Suprapubic skin (tissue), 4 donors: ENCODE results near the gene USP36. TPM values are rescaled to one million over a fixed set of nuclear protein-coding genes. Genes with fewer than 3 reads are reported as not detected.

ENCODE experiments used
- DNase-seq, 2 donors: peaks; one replicate each; pipeline ENCODE4 v3.0.0-alpha.2; 2019; ENCODE audit warnings: low spot score in 2 of 2
- H3K27ac ChIP-seq: fragments of 200-600 bp; sonication (generic); one replicate; pipeline ENCODE4 v1.5.1; 2019
- H3K27me3 ChIP-seq: fragments of 200-600 bp; sonication (generic); one replicate; pipeline ENCODE4 v1.5.1; 2019
- H3K36me3 ChIP-seq: fragments of 200-600 bp; sonication (generic); one replicate; pipeline ENCODE4 v1.5.1; 2019
- H3K4me1 ChIP-seq: fragments of 200-600 bp; sonication (generic); one replicate; pipeline ENCODE4 v1.5.1; 2019
- H3K4me3 ChIP-seq: fragments of 200-600 bp; sonication (generic); one replicate; pipeline ENCODE4 v1.5.1; 2019; ENCODE audit warnings: mild to moderate bottlenecking
- H3K9me3 ChIP-seq: fragments of 200-600 bp; sonication (generic); one replicate; pipeline ENCODE4 v1.5.1; 2019
- EP300 ChIP-seq: sonication (generic); formaldehyde crosslinking; IDR thresholded peaks from one replicate; pipeline ENCODE4 v1.6.1; 2017; ENCODE audit warnings: antibody characterized with exemption
- POLR2A ChIP-seq, 2 donors: fragments of 450-650 bp; IDR thresholded peaks; one replicate each; pipeline ENCODE4 v1.6.1; 2017; ENCODE audit warnings: antibody characterized with exemption in 2 of 2, mild to moderate bottlenecking in 2 of 2, moderate library complexity in 2 of 2
- POLR2AphosphoS5 ChIP-seq, 3 donors: sonication (generic); formaldehyde crosslinking; IDR thresholded peaks; one replicate each; pipeline ENCODE4 v1.6.1; 2017; ENCODE audit warnings: antibody characterized with exemption in 3 of 3
- WGBS: methylation state at CpG from one replicate; pipeline ENCODE4 v1.1.5; 2018; 5-methylcytosine and 5-hydroxymethylcytosine counted together
- total RNA-seq, 4 donors: library from RNA; depleted of rRNA; stranded (reverse); fragments of >200 nt; gene quantifications; one replicate each; pipeline ENCODE4 v1.1.0, GENCODE V29; 2016
- TF ChIP-seq, protein P1 (sequence below), 2 donors: fragments of 200-600 bp in 1 of 2; fragments of 450-650 bp in 1 of 2; sonication (generic) in 1 of 2; IDR thresholded peaks; one replicate each; pipeline ENCODE4 v1.5.1; 2016 to 2019; ENCODE audit warnings: antibody characterized with exemption in 2 of 2, mild to moderate bottlenecking in 1 of 2, moderate library complexity in 1 of 2

The USP36 gene
- total RNA-seq, 4 donors from 2014 or later = 60.1 to 118 (median 74.4) TPM

DNA sequence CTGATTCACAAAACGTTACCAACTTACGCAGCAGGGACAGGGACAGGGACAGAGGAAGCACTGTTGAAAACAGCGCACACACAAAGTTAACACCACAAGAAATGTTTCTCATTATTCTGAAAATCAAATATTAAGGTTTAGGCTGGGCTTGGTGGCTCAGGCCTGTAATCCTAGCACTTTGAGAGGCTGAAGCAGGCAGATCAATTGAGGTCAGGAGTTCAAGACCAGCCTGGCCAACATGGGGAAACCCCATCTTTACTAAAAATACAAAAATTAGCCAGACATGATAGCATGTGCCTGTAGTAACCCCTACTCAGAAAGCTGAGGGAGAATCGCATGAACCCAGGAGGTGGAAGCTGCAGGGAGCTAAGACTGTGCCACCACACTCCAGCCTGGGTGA is 62.7 kb downstream of the USP36 start:
- Histone ChIP-seq H3K4me1 (peaks cover 46% of the 10 kb centered on the region), H3K27ac (no peak overlapping the region)

DNA sequence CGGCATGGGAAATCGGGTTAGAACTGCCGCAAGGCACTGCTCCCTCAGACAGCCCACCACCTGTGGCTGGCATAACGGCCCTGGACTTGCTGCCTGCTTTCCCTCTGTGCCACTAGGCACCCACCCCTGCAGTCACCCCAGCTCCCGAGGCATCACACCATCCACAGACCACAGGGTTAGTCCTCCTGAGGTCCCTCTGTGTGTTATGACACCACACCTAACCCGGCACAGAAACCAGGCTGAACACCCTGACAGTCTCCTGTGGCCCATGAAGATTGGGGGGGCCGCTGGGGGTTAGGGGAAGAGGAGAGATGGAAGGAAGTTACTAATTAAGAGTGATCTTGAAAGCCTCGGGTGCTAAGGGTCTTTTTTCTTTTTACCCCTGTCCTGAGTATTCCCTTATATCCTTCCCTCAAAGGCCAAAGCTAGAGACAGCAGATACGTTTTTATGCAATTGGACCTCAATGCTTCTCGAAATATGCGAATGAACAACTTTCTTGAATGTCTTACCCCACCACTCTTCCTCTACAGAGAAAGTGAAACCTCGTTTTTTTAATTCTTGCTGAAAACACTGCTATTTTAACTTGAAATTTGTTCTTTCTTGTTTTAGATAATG is 65.5 kb downstream of the USP36 start:
- Histone ChIP-seq H3K4me1 (peaks cover 39% of the 10 kb centered on the region), H3K36me3 (no peaks in the 10 kb centered on the region), H3K27ac (peak overlapping the region; percentile 26), H3K4me3 (peak overlapping the region; percentile 0), H3K9me3 (no peaks in the 10 kb centered on the region), H3K27me3 (no peaks in the 10 kb centered on the region)
- DNase-seq = peak in 1 of 2 donors; percentile 52
- TF ChIP-seq EP300 = no peak
- no peak for TF ChIP-seq POLR2A (IDR thresholded peaks at IDR 0.05)
- TF ChIP-seq, protein P1, sequence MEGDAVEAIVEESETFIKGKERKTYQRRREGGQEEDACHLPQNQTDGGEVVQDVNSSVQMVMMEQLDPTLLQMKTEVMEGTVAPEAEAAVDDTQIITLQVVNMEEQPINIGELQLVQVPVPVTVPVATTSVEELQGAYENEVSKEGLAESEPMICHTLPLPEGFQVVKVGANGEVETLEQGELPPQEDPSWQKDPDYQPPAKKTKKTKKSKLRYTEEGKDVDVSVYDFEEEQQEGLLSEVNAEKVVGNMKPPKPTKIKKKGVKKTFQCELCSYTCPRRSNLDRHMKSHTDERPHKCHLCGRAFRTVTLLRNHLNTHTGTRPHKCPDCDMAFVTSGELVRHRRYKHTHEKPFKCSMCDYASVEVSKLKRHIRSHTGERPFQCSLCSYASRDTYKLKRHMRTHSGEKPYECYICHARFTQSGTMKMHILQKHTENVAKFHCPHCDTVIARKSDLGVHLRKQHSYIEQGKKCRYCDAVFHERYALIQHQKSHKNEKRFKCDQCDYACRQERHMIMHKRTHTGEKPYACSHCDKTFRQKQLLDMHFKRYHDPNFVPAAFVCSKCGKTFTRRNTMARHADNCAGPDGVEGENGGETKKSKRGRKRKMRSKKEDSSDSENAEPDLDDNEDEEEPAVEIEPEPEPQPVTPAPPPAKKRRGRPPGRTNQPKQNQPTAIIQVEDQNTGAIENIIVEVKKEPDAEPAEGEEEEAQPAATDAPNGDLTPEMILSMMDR (IDR thresholded peaks at IDR 0.05) = no peak
- TF ChIP-seq POLR2AphosphoS5 (IDR thresholded peaks at IDR 0.05) = no peak
- 58% methylated on average over 12 of the region's 12 CpGs for WGBS

More for the DNA sequence above, 62.7 kb downstream of the USP36 start:
- no peaks in the 10 kb centered on the region for H3K9me3 ChIP-seq
- DNase-seq = no peak
- H3K27me3 ChIP-seq = no peaks in the 10 kb centered on the region
- TF ChIP-seq POLR2A (IDR thresholded peaks at IDR 0.05) = no peak
- TF ChIP-seq, protein P1 (IDR thresholded peaks at IDR 0.05) = no peak
- no peak for TF ChIP-seq POLR2AphosphoS5 (IDR thresholded peaks at IDR 0.05)
- no peak for TF ChIP-seq EP300
- H3K4me3 ChIP-seq = no peak overlapping the region
- WGBS = 87% methylated on average over 4 of the region's 4 CpGs
- H3K36me3 ChIP-seq = no peaks in the 10 kb centered on the region

DNA sequence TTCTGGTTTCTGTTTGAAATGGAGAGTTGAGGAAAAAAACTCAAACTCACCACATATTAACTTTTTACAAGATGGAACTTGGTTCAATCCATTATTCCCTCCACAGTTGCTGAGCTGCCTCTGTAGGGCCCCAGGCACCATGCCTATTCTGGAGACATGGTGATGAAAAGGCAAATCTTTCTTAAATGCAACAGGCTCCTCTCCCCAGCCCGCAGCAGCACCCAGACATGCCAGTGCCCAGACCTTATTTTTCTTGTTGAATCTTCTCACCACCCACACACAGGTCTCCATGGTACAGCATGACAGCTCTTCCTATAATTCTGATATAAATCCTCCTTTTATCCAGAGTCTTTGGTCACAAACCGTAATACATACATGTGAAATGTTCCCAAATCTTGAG is 66.2 kb downstream of the USP36 start:
- WGBS = 39% methylated on average over 2 of the region's 2 CpGs
- Histone ChIP-seq H3K27ac (peak overlapping the region; percentile 26), H3K9me3 (no peaks in the 10 kb centered on the region), H3K27me3 (no peaks in the 10 kb centered on the region), H3K4me1 (peaks cover 36% of the 10 kb centered on the region), H3K36me3 (no peaks in the 10 kb centered on the region), H3K4me3 (peak overlapping the region; percentile 0)
- DNase-seq = peak in 1 of 2 donors; percentile 46
- TF ChIP-seq, protein P1 (IDR thresholded peaks at IDR 0.05) = no peak
- TF ChIP-seq POLR2AphosphoS5 (IDR thresholded peaks at IDR 0.05) (no peak), EP300 (no peak), POLR2A (IDR thresholded peaks at IDR 0.05) (no peak)

DNA sequence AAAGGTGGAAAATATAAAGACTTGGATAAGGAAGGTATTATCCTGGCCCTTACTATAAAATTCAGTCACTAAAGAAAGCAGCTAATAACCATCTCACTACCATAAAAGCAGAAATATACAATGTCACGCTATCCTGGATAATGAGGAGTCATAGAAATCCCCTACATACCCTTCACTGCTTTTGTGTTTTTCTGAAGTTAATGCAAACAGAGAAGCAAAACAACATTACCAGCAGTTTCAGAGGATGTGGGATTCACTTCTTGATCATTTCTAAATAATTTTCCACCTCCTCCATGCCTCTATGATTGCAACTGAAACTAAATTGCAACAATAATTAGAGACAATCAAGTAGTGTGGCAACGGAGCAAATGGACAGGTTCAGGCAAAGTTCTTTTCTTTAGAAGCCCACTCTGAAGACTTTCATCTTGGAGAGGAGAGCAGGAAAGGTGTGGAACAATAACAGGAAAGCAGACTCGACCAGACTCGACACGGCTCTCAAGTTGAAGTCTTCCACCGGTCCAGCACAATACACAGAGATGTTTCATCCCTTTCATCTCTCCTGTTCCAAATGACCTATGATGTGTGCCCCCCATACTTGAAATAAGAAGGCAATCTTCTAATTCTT is 68.7 kb downstream of the USP36 start:
- no peak for DNase-seq
- no peak for TF ChIP-seq POLR2AphosphoS5 (IDR thresholded peaks at IDR 0.05)
- no peak for TF ChIP-seq POLR2A (IDR thresholded peaks at IDR 0.05)
- TF ChIP-seq, protein P1 (IDR thresholded peaks at IDR 0.05) = no peak
- TF ChIP-seq EP300 = no peak
- Histone ChIP-seq H3K4me3 (no peak overlapping the region), H3K4me1 (peaks cover 50% of the 10 kb centered on the region), H3K27ac (peak overlapping the region; percentile 14), H3K9me3 (no peaks in the 10 kb centered on the region), H3K36me3 (no peaks in the 10 kb centered on the region), H3K27me3 (no peaks in the 10 kb centered on the region)
- WGBS = 78% methylated on average over 6 of the region's 6 CpGs

DNA sequence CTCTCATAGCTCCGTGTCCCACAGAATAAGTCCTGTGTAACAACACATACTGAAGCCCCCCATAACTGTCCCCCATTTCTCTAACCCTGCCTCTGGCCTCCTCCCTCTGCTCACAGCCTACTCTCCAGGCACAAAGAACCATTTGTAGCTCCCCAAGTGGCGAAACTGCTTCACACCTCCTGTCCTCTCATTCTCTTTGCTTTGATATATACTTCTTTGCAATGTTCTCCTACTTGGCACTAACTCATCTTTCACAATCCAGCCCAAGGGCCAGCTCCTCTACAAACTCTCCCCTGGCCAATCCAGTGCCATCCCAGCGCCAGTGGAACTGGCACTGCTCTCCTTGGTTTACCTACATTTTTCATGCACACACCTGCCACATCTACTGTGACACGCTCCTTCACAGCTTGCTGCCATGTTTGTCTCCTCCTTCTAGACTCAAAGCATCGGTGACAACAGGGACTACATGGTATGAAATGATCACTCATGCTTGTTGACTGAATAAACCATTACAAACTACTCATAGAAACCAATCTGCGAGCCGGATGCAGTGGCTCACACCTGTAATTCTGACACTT is 71.3 kb downstream of the USP36 start:
- H3K9me3 ChIP-seq = no peaks in the 10 kb centered on the region
- peaks cover 62% of the 10 kb centered on the region for H3K4me1 ChIP-seq
- 86% methylated on average over 7 of the region's 7 CpGs for WGBS
- H3K27me3 ChIP-seq = no peaks in the 10 kb centered on the region
- no peak overlapping the region for H3K27ac ChIP-seq
- H3K4me3 ChIP-seq = no peak overlapping the region
- no peaks in the 10 kb centered on the region for H3K36me3 ChIP-seq
- TF ChIP-seq EP300 (no peak), POLR2A (IDR thresholded peaks at IDR 0.05) (no peak), POLR2AphosphoS5 (IDR thresholded peaks at IDR 0.05) (no peak)
- TF ChIP-seq, protein P1 (IDR thresholded peaks at IDR 0.05) = no peak
- no peak for DNase-seq
